ENCODE data around the gene TM2D1.

DNA sequence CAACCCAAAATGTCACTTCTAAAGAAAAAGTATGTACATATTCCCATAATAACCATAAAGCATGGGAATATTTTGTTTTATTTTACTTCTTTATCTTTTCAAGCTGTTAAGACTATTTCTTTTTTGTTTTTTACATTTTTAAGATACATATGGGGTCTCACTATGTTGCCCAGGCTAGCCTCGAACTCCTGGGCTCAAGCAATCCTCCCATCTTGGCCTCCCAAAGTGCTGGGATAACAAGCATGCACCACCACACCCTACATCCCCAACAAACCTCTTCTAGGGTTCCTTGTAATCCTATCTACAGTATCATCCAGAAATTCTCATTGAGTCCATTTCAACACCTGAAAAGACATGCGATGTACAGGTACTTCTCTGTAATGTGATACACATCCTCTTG, 87.5 kb downstream of the TM2D1 start:
- TF ChIP-seq POLR2AphosphoS5 (IDR thresholded peaks at IDR 0.05), result no peak
- TF ChIP-seq POLR2A (IDR thresholded peaks at IDR 0.05), result no peak
